ENCODE results near the gene ACRV1.
A peak's percentile ranks its signal among the peaks of the same experiment; 100 is the strongest.

Gene ACRV1

GRCh38 chr11:125649465-125650166 is 31.0 kb downstream of the ACRV1 start:
- no peak for DNase-seq (ENCODE audit: low spot score)

GRCh38 chr11:125645871-125646270 is 34.8 kb downstream of the ACRV1 start:
- DNase-seq (ENCODE audit: low spot score) = no peak

GRCh38 chr11:125638315-125638714 is 42.3 kb downstream of the ACRV1 start:
- no peak for DNase-seq (ENCODE audit: low spot score)

- DNase-seq (ENCODE audit: low spot score) = no peak
Observed at GRCh38 chr11:125637840-125638239, 42.8 kb downstream of the ACRV1 start.

- no peak for DNase-seq (ENCODE audit: low spot score)
Observed at GRCh38 chr11:125627236-125627910, 53.3 kb downstream of the ACRV1 start.

GRCh38 chr11:125626288-125626950 is 54.2 kb downstream of the ACRV1 start:
- peak; percentile 6 for DNase-seq (ENCODE audit: low spot score)

- DNase-seq (ENCODE audit: low spot score) = peak; percentile 56
Observed at GRCh38 chr11:125625630-125626287, 54.9 kb downstream of the ACRV1 start.

- DNase-seq (ENCODE audit: low spot score) = peak; percentile 5
Observed at GRCh38 chr11:125625225-125625629, 55.4 kb downstream of the ACRV1 start.

GRCh38 chr11:125624756-125625213 is 55.9 kb downstream of the ACRV1 start, which contains the start of gene CHEK1:
Gene CHEK1 (plus strand): TSS chr11:125625163. CDS start chr11:125626769, 1,606 bp downstream.
- no peak for DNase-seq (ENCODE audit: low spot score)

GRCh38 chr11:125623064-125623463 is 57.6 kb downstream of the ACRV1 start:
- DNase-seq (ENCODE audit: low spot score) = no peak

GRCh38 chr11:125621995-125622394 is 58.7 kb downstream of the ACRV1 start:
- peak; percentile 58 for DNase-seq (ENCODE audit: low spot score)

All from COLO829 (cell line).